OCI-LY7 (cell line): ENCODE data around the gene COQ8B. TPM values are rescaled to one million over a fixed set of nuclear protein-coding genes. Genes with fewer than 3 reads are reported as not detected.

ENCODE experiments used
- BruUV-seq: library from RNA; stranded (reverse); fragments of 400-500 nt; replicated peaks from 2 replicates; lab custom pipeline; 2021; lab: Mats Ljungman, UMichigan
- CTCF ChIA-PET: fragments of 300-600 bp; sonication (Branson Sonifier 250); formaldehyde crosslinking; loops from one replicate; lab custom pipeline; 2022; ENCODE audit warnings: antibody characterized with exemption; ENCODE audit not compliant: unreplicated experiment; lab: Charles Lee
- POLR2A ChIA-PET: fragments of 300-600 bp; sonication (Branson Sonifier 250); formaldehyde crosslinking; loops from one replicate; lab custom pipeline; 2022; ENCODE audit warnings: antibody characterized with exemption; lab: Charles Lee
- DNase-seq: peaks from one replicate; pipeline ENCODE4 v3.0.0-alpha.2; 2015; ENCODE audit warnings: low spot score
- H2AFZ ChIP-seq: fragments of 200-600 bp; sonication (generic), shearing (Covaris generic); 2 replicates; pipeline ENCODE4 v1.6.1; 2014; ENCODE audit warnings: mild to moderate bottlenecking, antibody characterized with exemption, low read length, moderate library complexity
- H3K27ac ChIP-seq: fragments of 200-600 bp; sonication (generic); 2 replicates; pipeline ENCODE4 v1.5.1; 2014; ENCODE audit warnings: mixed run types, low read depth, mild to moderate bottlenecking, moderate library complexity, low read length, inconsistent platforms; ENCODE audit not compliant: poor library complexity, severe bottlenecking
- H3K36me3 ChIP-seq: fragments of 200-600 bp; sonication (generic); 2 replicates; pipeline ENCODE4 v1.6.1; 2014; ENCODE audit warnings: mild to moderate bottlenecking, antibody characterized with exemption, low read length, moderate library complexity, mixed read lengths; ENCODE audit not compliant: insufficient read depth
- H3K4me1 ChIP-seq: fragments of 200-600 bp; sonication (generic); 2 replicates; pipeline ENCODE4 v1.5.1; 2014; ENCODE audit warnings: mild to moderate bottlenecking, low read length; ENCODE audit not compliant: insufficient read depth, poor library complexity, severe bottlenecking
- H3K4me2 ChIP-seq: fragments of 200-600 bp; sonication (generic); 2 replicates; pipeline ENCODE4 v1.6.1; 2014; ENCODE audit warnings: mild to moderate bottlenecking, low read length
- H3K4me3 ChIP-seq: fragments of 200-600 bp; sonication (generic); 2 replicates; pipeline ENCODE4 v1.5.1; 2014; ENCODE audit warnings: mild to moderate bottlenecking, low read depth, low read length; ENCODE audit not compliant: poor library complexity, severe bottlenecking
- H3K79me2 ChIP-seq: fragments of 200-600 bp; sonication (generic); 2 replicates; pipeline ENCODE4 v1.6.1; 2016; ENCODE audit warnings: low read depth, mild to moderate bottlenecking, low read length, moderate library complexity, mixed read lengths; ENCODE audit not compliant: insufficient read depth
- H3K9me2 ChIP-seq: fragments of 200-600 bp; sonication (generic); 2 replicates; pipeline ENCODE4 v1.6.1; 2016; ENCODE audit warnings: mild to moderate bottlenecking, low read length, mixed read lengths; ENCODE audit not compliant: insufficient read depth
- H3K9me3 ChIP-seq: fragments of 200-600 bp; sonication (generic); 2 replicates; pipeline ENCODE4 v1.6.1; 2014; ENCODE audit warnings: mild to moderate bottlenecking, mixed run types, low read length, mixed read lengths
- H4K20me1 ChIP-seq: fragments of 200-600 bp; sonication (generic); 2 replicates; pipeline ENCODE4 v1.6.1; 2014; ENCODE audit warnings: mild to moderate bottlenecking, antibody characterized with exemption, low read length, moderate library complexity, mixed read lengths; ENCODE audit not compliant: insufficient read depth
- CTCF ChIP-seq: fragments of 200-600 bp; sonication (generic); conservative IDR thresholded peaks from 2 replicates; pipeline ENCODE4 v1.5.1; 2014; ENCODE audit warnings: mild to moderate bottlenecking, antibody characterized with exemption, low read length, moderate library complexity, mixed read lengths
- EZH2phosphoT487 ChIP-seq: fragments of 200-600 bp; sonication (generic); IDR thresholded peaks from 2 replicates; pipeline ENCODE4 v1.6.1; 2018; ENCODE audit warnings: low read depth, borderline replicate concordance, mild to moderate bottlenecking, mixed run types, antibody characterized with exemption, low read length, moderate library complexity, mixed read lengths
- intact Hi-C: fragments of 100-400 bp; cut with micrococcal nuclease; formaldehyde crosslinking; loops from one replicate; pipeline ENCODE4 v1.10.0; 2022; ENCODE audit not compliant: unreplicated experiment
- total RNA-seq, 2 experiments: library from RNA; depleted of rRNA in 1 of 2; stranded (reverse); fragments of >200 nt in 1 of 2; shearing (Covaris generic) in 1 of 2; gene quantifications; 2 replicates each; pipeline ENCODE4 v1.2.3, GENCODE V29; 2014 to 2022

COQ8B gene
- total RNA-seq, 2 experiments from 2014 or later, result 34.6 to 34.9 TPM

DNA sequence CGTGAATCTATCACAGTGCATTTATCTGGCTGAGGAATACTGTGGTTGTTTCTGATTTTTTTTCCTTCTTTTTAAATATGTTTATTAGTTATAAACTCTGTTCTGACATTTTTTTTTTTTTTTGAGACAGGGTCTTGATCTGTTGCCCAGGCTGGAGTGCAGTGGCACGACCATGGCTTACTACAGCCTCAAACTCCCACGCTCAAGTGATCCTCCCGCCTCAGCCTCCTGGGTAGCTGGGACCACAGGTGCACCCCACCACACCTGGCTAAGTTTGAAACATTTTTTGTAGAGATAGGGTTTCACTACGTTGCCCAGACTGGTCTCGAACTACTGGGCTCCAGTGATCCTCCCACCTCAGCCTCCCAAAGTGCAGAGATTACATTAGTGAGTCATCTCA is 19.7 kb downstream of the COQ8B start:
- intact Hi-C loops, result no loop called here
- no TSS peak for BruUV-seq

GRCh38 chr19:40695881-40696280 is 20.8 kb downstream of the COQ8B start:
- POLR2A ChIA-PET, result no interaction called here
- TF ChIP-seq CTCF (no peak), EZH2phosphoT487 (no peak)
- CTCF ChIA-PET, result no interaction called here
- Histone ChIP-seq H3K4me3 (no peak overlapping the region), H3K27ac (no peak overlapping the region), H3K36me3 (peaks cover 5% of the 10 kb centered on the region), H4K20me1 (no peaks in the 10 kb centered on the region), H3K4me2 (no peak overlapping the region), H3K9me2 (no peaks in the 10 kb centered on the region), H2AFZ (no peak overlapping the region), H3K9me3 (no peaks in the 10 kb centered on the region), H3K79me2 (no peaks in the 10 kb centered on the region), H3K4me1 (peaks cover 7% of the 10 kb centered on the region)
- DNase-seq, result no peak
- BruUV-seq, result no TSS peak
- intact Hi-C loops, result no loop called here

More for the DNA sequence above, 19.7 kb downstream of the COQ8B start:
- DNase-seq, result no peak
- Histone ChIP-seq H3K79me2 (no peaks in the 10 kb centered on the region), H3K9me2 (no peaks in the 10 kb centered on the region), H3K27ac (no peak overlapping the region), H3K4me2 (no peak overlapping the region), H3K9me3 (no peaks in the 10 kb centered on the region), H3K4me1 (no peaks in the 10 kb centered on the region), H4K20me1 (no peaks in the 10 kb centered on the region), H2AFZ (no peak overlapping the region), H3K36me3 (peaks cover 8% of the 10 kb centered on the region), H3K4me3 (no peak overlapping the region)
- TF ChIP-seq EZH2phosphoT487 (no peak), CTCF (no peak)
- POLR2A ChIA-PET, result no interaction called here
- CTCF ChIA-PET, result no interaction called here

- Histone ChIP-seq H3K9me2 (no peaks in the 10 kb centered on the region), H3K4me3 (no peak overlapping the region), H3K4me2 (no peak overlapping the region), H2AFZ (no peak overlapping the region), H3K36me3 (no peaks in the 10 kb centered on the region; the same call in 1 of the 2 replicates), H4K20me1 (no peaks in the 10 kb centered on the region), H3K9me3 (no peaks in the 10 kb centered on the region), H3K27ac (no peak overlapping the region), H3K79me2 (no peaks in the 10 kb centered on the region), H3K4me1 (peaks cover 17% of the 10 kb centered on the region)
- ChIA-PET POLR2A (no interaction called here), CTCF (no interaction called here)
- TF ChIP-seq CTCF (no peak), EZH2phosphoT487 (no peak)
- intact Hi-C loops, result no loop called here
- DNase-seq, result no peak
- BruUV-seq, result no TSS peak
Measured at GRCh38 chr19:40693896-40694295, 22.8 kb downstream of the COQ8B start.
